Regular cardiac myocyte (primary cell): ENCODE data around the gene ZBTB6. TPM values are rescaled to one million over a fixed set of nuclear protein-coding genes. Genes with fewer than 3 reads are reported as not detected.

Experiments used
- total RNA-seq: library from RNA; depleted of rRNA; stranded (reverse); fragments of >200 nt; gene quantifications from 2 replicates; pipeline ENCODE4 v1.2.3, GENCODE V29; 2014

ZBTB6 gene
- 15.0 and 15.2 TPM in 2 replicates for total RNA-seq

DNA sequence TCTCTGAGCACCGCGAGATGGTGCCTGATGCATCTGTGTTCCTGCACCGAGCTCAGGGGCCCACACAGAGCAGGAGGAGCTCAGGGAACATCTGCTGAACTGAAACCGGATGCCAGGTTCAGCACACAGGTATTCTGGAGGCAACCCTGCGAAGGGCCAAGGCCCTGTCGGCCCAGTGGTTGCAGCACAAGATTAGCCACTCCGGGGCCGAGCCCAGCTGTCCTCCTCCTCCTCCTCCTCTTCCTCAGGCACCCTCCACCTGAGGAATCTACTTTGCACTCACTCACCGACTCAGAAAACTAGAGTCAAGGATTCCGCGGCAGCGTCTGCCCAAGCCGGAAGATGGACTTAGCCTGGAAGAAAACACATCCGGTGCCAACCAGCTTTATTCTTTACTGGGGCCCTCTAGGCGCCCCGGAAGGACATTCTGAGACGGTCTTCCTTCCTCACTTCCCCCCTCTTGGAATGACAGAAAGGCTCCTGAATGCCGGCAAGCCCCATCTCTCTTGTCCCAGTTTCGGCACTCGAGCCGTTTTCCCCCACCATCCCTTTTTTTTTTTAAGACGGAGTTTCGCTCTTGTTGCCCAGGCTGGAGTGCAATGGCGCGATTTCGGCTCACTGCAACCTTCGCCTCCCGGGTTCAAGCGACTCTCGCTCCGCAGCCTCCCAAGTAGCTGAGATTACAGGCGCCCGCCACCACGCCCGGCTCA is at the start of gene ZBTB6:
Gene ZBTB6, minus strand, starts transcription at position 360 of the 710 bp plus-strand sequence. CDS start 1,251 bp downstream, outside the sequence.

DNA sequence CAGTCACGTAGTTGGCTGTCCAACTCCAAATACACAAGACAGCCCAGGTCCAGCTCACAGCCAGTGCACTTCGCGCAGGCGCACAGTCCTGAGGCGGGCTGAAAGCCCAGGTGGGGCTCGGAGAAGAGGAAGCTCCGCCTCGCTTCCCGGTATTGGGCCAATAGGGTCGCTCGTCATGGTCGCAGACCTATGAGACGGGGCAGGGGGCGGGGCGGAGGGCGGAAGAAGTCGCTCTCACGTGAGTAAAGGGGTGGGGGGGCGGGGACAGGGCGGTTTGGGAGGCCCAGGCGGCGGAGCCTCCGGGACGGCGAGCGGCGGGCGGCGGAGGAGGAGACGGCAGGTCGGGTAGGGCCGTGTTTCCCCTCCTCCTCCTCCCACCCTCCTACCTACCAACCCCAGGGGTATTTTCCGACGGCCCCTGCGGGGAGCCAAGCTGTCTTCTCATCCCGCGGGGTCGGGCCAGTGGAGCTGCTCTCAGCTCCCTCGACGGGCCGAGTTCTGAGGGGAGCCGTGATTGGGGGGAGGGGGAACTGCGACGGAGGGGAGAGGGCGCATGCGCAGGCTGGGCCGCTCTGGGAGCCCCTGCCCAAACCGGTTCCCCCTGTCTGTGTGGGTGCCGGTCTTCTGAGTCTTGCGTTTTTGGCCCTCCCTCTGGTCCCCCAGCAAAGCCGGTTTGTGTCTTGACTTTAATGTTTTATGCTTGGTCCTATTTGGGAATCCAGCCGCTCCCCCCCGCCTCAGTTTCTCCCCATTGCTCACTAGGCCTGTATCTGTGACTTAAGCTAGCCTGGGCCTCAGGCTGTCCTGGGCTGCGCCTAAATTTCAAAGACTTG is 27.8 kb upstream of the ZBTB6 start, which contains the start of gene RABGAP1:
Gene RABGAP1, plus strand, starts transcription at position 272 of the 833 bp plus-strand sequence. CDS start 16,040 bp downstream, outside the sequence.

GRCh38 chr9:122931226-122932121 is 18.4 kb upstream of the ZBTB6 start, which contains the start of gene ZBTB26:
TSS of gene ZBTB26 (minus strand) at chr9:122931512. CDS start at chr9:122919934, 11,578 bp downstream.

GRCh38 chr9:122904823-122905710 is 8.1 kb downstream of the ZBTB6 start, which contains the start of gene RC3H2:
TSS of gene RC3H2 (minus strand) at chr9:122905359. CDS start at chr9:122897509, 7,850 bp downstream.

Other genes with a start within 250 kb of the ZBTB6 start
- gene OR1L3, start 238.2 kb downstream of the ZBTB6 start, total RNA-seq: not detected in 2 replicates
- gene OR1L4, start 189.3 kb downstream of the ZBTB6 start, total RNA-seq: not detected in 2 replicates
- gene OR1L6, start 171.0 kb downstream of the ZBTB6 start, total RNA-seq: not detected in 2 replicates
- gene OR5C1, start 124.4 kb downstream of the ZBTB6 start, total RNA-seq: not detected in 2 replicates
- not detected in 2 replicates for gene OR1K1, start 113.2 kb downstream of the ZBTB6 start, total RNA-seq
- gene PDCL, start 84.7 kb downstream of the ZBTB6 start, total RNA-seq: 47.9 and 50.7 TPM in 2 replicates
- 37.2 and 53.5 TPM in 2 replicates for gene RC3H2, start 8.0 kb downstream of the ZBTB6 start, total RNA-seq
- 3.4 and 3.5 TPM in 2 replicates for gene ZBTB26, start 18.2 kb upstream of the ZBTB6 start, total RNA-seq
- 21.3 and 45.9 TPM in 2 replicates for gene RABGAP1, start 27.7 kb upstream of the ZBTB6 start, total RNA-seq
- gene GPR21, start 120.3 kb upstream of the ZBTB6 start, total RNA-seq: 0.38 and 1.1 TPM in 2 replicates